T-helper 2 cell treated with Interferon-gamma antibody and Interleukin-4, amounts not matched to agents 5 μg/mL and 100 μg/mL, for 36 hours (primary cell): ENCODE data around the gene ARHGEF35.

Source experiments
- DNase-seq: peaks from one replicate; pipeline ENCODE4 v3.0.0; 2021; ENCODE audit warnings: low spot score
- H3K27ac Mint-ChIP-seq: one replicate; pipeline ENCODE4 v1.8.0; 2021; ENCODE audit warnings: mild to moderate bottlenecking, mixed read lengths
- H3K27me3 Mint-ChIP-seq: one replicate; pipeline ENCODE4 v1.8.0; 2021; ENCODE audit warnings: low read depth, mixed read lengths
- H3K36me3 Mint-ChIP-seq: one replicate; pipeline ENCODE4 v1.8.0; 2021; ENCODE audit warnings: low read depth, mixed read lengths
- H3K4me1 Mint-ChIP-seq: one replicate; pipeline ENCODE4 v1.8.0; 2021; ENCODE audit warnings: low read depth, mixed read lengths
- H3K4me3 Mint-ChIP-seq: one replicate; pipeline ENCODE4 v1.8.0; 2022; ENCODE audit warnings: mild to moderate bottlenecking, moderate library complexity, mixed read lengths
- H3K9me3 Mint-ChIP-seq: one replicate; pipeline ENCODE4 v1.8.0; 2021; ENCODE audit warnings: mixed read lengths

Gene ARHGEF35

GRCh38 chr7:144144426-144144825 is 51.2 kb downstream of the ARHGEF35 start:
- peaks cover 24% of the 10 kb centered on the region for H3K9me3 Mint-ChIP-seq
- no peak overlapping the region for H3K27ac Mint-ChIP-seq
- no peaks in the 10 kb centered on the region for H3K4me1 Mint-ChIP-seq
- no peaks in the 10 kb centered on the region for H3K36me3 Mint-ChIP-seq
- DNase-seq = no peak
- H3K4me3 Mint-ChIP-seq = no peak overlapping the region
- no peaks in the 10 kb centered on the region for H3K27me3 Mint-ChIP-seq

- DNase-seq = no peak
- H3K4me3 Mint-ChIP-seq = no peak overlapping the region
- peaks cover 2% of the 10 kb centered on the region for H3K27me3 Mint-ChIP-seq
- no peak overlapping the region for H3K27ac Mint-ChIP-seq
- no peaks in the 10 kb centered on the region for H3K4me1 Mint-ChIP-seq
- no peaks in the 10 kb centered on the region for H3K36me3 Mint-ChIP-seq
- peaks cover 6% of the 10 kb centered on the region for H3K9me3 Mint-ChIP-seq
These were observed 53.4 kb downstream of the ARHGEF35 start for GRCh38 chr7:144142187-144142586.

GRCh38 chr7:144137501-144137900 is 58.1 kb downstream of the ARHGEF35 start:
- DNase-seq = no peak
- no peaks in the 10 kb centered on the region for H3K9me3 Mint-ChIP-seq
- no peaks in the 10 kb centered on the region for H3K36me3 Mint-ChIP-seq
- H3K27ac Mint-ChIP-seq = no peak overlapping the region
- no peak overlapping the region for H3K4me3 Mint-ChIP-seq
- no peaks in the 10 kb centered on the region for H3K4me1 Mint-ChIP-seq
- peaks cover 3% of the 10 kb centered on the region for H3K27me3 Mint-ChIP-seq
